OCI-LY7 (cell line): Measurements from ENCODE around the gene ZNF557. TPM values are rescaled to one million over a fixed set of nuclear protein-coding genes. Genes with fewer than 3 reads are reported as not detected.

Experiments
- BruUV-seq: library from RNA; stranded (reverse); fragments of 400-500 nt; replicated peaks from 2 replicates; lab custom pipeline; 2021; lab: Mats Ljungman, UMichigan
- CTCF ChIA-PET: fragments of 300-600 bp; sonication (Branson Sonifier 250); formaldehyde crosslinking; loops from one replicate; lab custom pipeline; 2022; ENCODE audit warnings: antibody characterized with exemption; ENCODE audit not compliant: unreplicated experiment; lab: Charles Lee
- POLR2A ChIA-PET: fragments of 300-600 bp; sonication (Branson Sonifier 250); formaldehyde crosslinking; loops from one replicate; lab custom pipeline; 2022; ENCODE audit warnings: antibody characterized with exemption; lab: Charles Lee
- DNase-seq: peaks from one replicate; pipeline ENCODE4 v3.0.0-alpha.2; 2015; ENCODE audit warnings: low spot score
- H2AFZ ChIP-seq: fragments of 200-600 bp; sonication (generic), shearing (Covaris generic); 2 replicates; pipeline ENCODE4 v1.6.1; 2014; ENCODE audit warnings: mild to moderate bottlenecking, antibody characterized with exemption, low read length, moderate library complexity
- H3K27ac ChIP-seq: fragments of 200-600 bp; sonication (generic); 2 replicates; pipeline ENCODE4 v1.5.1; 2014; ENCODE audit warnings: mixed run types, low read depth, mild to moderate bottlenecking, moderate library complexity, low read length, inconsistent platforms; ENCODE audit not compliant: poor library complexity, severe bottlenecking
- H3K36me3 ChIP-seq: fragments of 200-600 bp; sonication (generic); 2 replicates; pipeline ENCODE4 v1.6.1; 2014; ENCODE audit warnings: mild to moderate bottlenecking, antibody characterized with exemption, low read length, moderate library complexity, mixed read lengths; ENCODE audit not compliant: insufficient read depth
- H3K4me1 ChIP-seq: fragments of 200-600 bp; sonication (generic); 2 replicates; pipeline ENCODE4 v1.5.1; 2014; ENCODE audit warnings: mild to moderate bottlenecking, low read length; ENCODE audit not compliant: insufficient read depth, poor library complexity, severe bottlenecking
- H3K4me2 ChIP-seq: fragments of 200-600 bp; sonication (generic); 2 replicates; pipeline ENCODE4 v1.6.1; 2014; ENCODE audit warnings: mild to moderate bottlenecking, low read length
- H3K4me3 ChIP-seq: fragments of 200-600 bp; sonication (generic); 2 replicates; pipeline ENCODE4 v1.5.1; 2014; ENCODE audit warnings: mild to moderate bottlenecking, low read depth, low read length; ENCODE audit not compliant: poor library complexity, severe bottlenecking
- H3K79me2 ChIP-seq: fragments of 200-600 bp; sonication (generic); 2 replicates; pipeline ENCODE4 v1.6.1; 2016; ENCODE audit warnings: low read depth, mild to moderate bottlenecking, low read length, moderate library complexity, mixed read lengths; ENCODE audit not compliant: insufficient read depth
- H3K9me2 ChIP-seq: fragments of 200-600 bp; sonication (generic); 2 replicates; pipeline ENCODE4 v1.6.1; 2016; ENCODE audit warnings: mild to moderate bottlenecking, low read length, mixed read lengths; ENCODE audit not compliant: insufficient read depth
- H3K9me3 ChIP-seq: fragments of 200-600 bp; sonication (generic); 2 replicates; pipeline ENCODE4 v1.6.1; 2014; ENCODE audit warnings: mild to moderate bottlenecking, mixed run types, low read length, mixed read lengths
- H4K20me1 ChIP-seq: fragments of 200-600 bp; sonication (generic); 2 replicates; pipeline ENCODE4 v1.6.1; 2014; ENCODE audit warnings: mild to moderate bottlenecking, antibody characterized with exemption, low read length, moderate library complexity, mixed read lengths; ENCODE audit not compliant: insufficient read depth
- EZH2phosphoT487 ChIP-seq: fragments of 200-600 bp; sonication (generic); IDR thresholded peaks from 2 replicates; pipeline ENCODE4 v1.6.1; 2018; ENCODE audit warnings: low read depth, borderline replicate concordance, mild to moderate bottlenecking, mixed run types, antibody characterized with exemption, low read length, moderate library complexity, mixed read lengths
- intact Hi-C: fragments of 100-400 bp; cut with micrococcal nuclease; formaldehyde crosslinking; loops from one replicate; pipeline ENCODE4 v1.10.0; 2022; ENCODE audit not compliant: unreplicated experiment
- total RNA-seq, 2 experiments: library from RNA; depleted of rRNA in 1 of 2; stranded (reverse); fragments of >200 nt in 1 of 2; shearing (Covaris generic) in 1 of 2; gene quantifications; 2 replicates each; pipeline ENCODE4 v1.2.3, GENCODE V29; 2014 to 2022
- TF ChIP-seq, protein P1 (sequence below): fragments of 200-600 bp; sonication (generic); conservative IDR thresholded peaks from 2 replicates; pipeline ENCODE4 v1.5.1; 2014; ENCODE audit warnings: mild to moderate bottlenecking, antibody characterized with exemption, low read length, moderate library complexity, mixed read lengths

ZNF557 gene
- total RNA-seq, 2 experiments from 2014 or later: 12.0 to 16.1 TPM

DNA sequence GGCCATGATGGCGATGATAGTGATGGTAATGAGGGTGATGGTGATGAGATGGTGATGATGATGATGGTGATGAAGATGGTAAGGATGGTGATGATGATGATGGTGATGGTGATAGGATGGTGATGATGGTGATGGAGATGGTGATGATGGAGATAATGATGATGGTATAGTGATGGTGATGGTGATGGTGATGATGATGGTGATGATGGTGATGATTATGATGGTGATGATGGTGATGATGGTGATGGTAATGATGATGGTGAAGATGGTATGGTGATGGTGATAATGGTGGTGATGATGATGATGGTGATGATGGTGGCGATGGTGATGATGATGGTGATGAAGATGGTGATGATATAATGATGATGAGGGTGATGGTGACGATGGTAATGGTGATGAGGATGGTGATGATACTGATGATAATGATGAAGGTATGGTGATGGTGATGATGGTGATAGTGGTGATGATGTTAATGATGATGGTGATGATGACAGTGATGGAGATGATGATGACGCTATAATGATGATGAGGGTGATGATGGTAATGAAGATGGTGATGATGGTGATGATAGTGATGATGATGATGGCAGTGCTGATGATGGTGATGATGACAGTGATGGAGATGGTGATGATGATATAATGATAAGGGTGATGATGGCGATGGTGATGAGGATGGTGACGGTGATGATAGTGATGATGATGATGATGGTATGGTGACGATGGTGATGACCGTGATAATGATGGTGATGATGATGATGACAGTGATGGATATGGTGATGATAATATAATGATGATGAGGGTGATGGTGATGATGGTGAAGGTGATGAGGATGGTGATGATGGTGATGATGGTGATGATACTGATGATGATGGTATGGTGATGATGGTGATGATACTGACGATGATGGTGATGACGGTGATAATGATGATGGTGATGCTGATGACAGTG, 37.5 kb downstream of the ZNF557 start:
- no peak overlapping the region for H3K27ac ChIP-seq
- DNase-seq: no peak
- intact Hi-C loops: no loop called here
- no peaks in the 10 kb centered on the region for H3K79me2 ChIP-seq
- no peak overlapping the region for H2AFZ ChIP-seq
- ChIA-PET CTCF (no interaction called here), POLR2A (no interaction called here)
- TF ChIP-seq, protein P1, sequence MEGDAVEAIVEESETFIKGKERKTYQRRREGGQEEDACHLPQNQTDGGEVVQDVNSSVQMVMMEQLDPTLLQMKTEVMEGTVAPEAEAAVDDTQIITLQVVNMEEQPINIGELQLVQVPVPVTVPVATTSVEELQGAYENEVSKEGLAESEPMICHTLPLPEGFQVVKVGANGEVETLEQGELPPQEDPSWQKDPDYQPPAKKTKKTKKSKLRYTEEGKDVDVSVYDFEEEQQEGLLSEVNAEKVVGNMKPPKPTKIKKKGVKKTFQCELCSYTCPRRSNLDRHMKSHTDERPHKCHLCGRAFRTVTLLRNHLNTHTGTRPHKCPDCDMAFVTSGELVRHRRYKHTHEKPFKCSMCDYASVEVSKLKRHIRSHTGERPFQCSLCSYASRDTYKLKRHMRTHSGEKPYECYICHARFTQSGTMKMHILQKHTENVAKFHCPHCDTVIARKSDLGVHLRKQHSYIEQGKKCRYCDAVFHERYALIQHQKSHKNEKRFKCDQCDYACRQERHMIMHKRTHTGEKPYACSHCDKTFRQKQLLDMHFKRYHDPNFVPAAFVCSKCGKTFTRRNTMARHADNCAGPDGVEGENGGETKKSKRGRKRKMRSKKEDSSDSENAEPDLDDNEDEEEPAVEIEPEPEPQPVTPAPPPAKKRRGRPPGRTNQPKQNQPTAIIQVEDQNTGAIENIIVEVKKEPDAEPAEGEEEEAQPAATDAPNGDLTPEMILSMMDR: no peak
- no peak for TF ChIP-seq EZH2phosphoT487
- no peaks in the 10 kb centered on the region for H3K9me3 ChIP-seq
- no peak overlapping the region for H3K4me3 ChIP-seq
- H3K4me2 ChIP-seq: no peak overlapping the region
- H3K36me3 ChIP-seq: no peaks in the 10 kb centered on the region
- BruUV-seq: no TSS peak
- no peaks in the 10 kb centered on the region for H4K20me1 ChIP-seq
- peaks cover 13% of the 10 kb centered on the region for H3K4me1 ChIP-seq
- H3K9me2 ChIP-seq: no peaks in the 10 kb centered on the region

DNA sequence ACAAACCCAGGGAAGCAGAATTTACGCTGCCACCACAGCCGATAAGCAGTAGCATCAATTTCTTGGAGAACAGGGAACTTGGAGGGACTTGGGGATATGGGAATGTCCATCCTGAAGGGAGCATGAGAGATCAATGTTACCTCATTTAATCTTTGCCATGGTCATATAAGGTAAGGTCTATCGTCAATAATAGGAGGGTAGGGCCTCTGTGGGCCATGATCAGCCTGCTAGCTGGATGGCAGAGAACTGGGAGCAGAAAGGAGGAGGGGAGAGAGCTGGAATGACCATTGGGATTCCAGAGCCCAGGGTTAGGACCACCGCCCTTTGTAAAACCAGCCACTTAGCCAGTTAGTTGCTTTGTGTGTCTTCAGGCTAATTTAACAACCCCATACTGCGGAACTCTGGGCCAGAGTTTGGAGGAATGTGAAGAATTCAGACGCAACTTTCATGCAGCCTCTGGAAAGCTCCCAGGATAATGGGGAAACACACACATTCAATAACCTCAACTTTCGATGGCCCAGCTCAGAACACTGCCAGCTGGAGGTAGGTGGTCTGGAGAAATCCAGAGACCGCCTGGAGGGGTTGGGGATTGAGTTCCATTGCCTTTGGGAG, 40.3 kb downstream of the ZNF557 start:
- ChIA-PET POLR2A (no interaction called here), CTCF (no interaction called here)
- no peaks in the 10 kb centered on the region for H3K79me2 ChIP-seq
- no peak overlapping the region for H2AFZ ChIP-seq
- no TSS peak for BruUV-seq
- intact Hi-C loops: no loop called here
- no peak overlapping the region for H3K27ac ChIP-seq
- H3K4me2 ChIP-seq: no peak overlapping the region
- no peaks in the 10 kb centered on the region for H3K36me3 ChIP-seq
- TF ChIP-seq EZH2phosphoT487: no peak
- TF ChIP-seq, protein P1: no peak
- no peak for DNase-seq
- no peaks in the 10 kb centered on the region for H3K9me2 ChIP-seq
- no peaks in the 10 kb centered on the region for H4K20me1 ChIP-seq
- H3K4me3 ChIP-seq: no peak overlapping the region
- no peaks in the 10 kb centered on the region for H3K9me3 ChIP-seq
- H3K4me1 ChIP-seq: peaks cover 4% of the 10 kb centered on the region
